Measurements from ENCODE around the gene GORAB.

GORAB gene

GRCh38 chr1:170593173-170594011, 61.4 kb downstream of the GORAB start:
- no peak for DNase-seq

GRCh38 chr1:170594066-170594626, 62.2 kb downstream of the GORAB start:
- no peak for DNase-seq

DNA sequence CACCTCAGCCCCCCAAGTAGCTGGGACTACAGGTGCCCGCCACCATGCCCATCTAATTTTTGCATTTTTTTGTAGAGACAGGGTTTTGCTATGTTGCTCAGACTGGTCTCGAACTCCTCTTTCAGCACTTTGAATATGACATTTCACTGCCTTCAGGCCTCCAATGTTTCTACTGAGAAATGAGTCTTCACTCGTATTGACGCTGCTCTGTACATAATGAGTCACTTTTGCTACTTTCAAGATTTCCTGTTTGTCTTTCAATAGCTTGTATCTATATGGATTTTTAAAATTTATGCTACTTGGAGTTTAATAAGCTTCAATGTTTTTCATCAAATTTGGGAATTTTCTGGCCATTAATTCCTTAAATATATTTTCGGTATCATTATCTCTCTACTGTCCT, 64.7 kb downstream of the GORAB start:
- DNase-seq = no peak

DNA sequence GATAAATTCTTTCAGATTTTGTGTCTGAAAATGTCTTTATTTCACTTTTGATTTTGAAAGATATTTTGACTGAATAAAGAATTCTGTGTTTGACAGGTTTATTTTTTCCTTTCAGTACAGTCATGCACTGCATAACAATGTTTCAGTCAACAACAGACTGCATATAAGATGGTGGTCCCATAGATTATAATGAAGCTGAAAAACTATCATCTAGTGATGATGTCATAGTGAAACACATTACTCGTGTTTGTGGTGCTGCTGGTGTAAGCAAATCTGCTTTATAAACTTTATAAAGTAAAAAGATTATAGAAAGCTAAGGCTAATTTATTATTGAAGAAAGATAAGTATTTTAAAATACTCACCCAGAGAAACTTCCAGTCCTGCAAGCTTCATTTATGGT, 66.7 kb downstream of the GORAB start:
- DNase-seq = no peak

- no peak for DNase-seq
Measured at GRCh38 chr1:170599033-170599432, 67.1 kb downstream of the GORAB start.

DNA sequence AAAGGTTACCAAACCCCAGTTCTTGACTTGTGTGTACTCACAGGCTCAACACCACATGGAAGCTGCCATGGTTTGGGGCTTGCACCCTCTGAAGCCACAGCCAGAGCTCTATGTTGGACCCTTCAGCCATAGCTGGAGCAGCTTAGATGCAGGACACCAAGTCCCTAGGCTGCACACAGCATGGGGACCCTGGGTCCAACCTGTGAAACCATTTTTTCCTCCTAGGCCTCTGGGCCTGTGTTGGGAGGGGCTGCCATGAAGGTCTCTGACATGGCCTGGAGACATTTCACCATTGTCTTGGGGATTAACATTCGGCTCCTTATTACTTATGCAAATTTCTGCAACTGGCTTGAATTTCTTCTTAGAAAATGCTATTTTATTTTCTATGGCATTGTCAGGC, 69.9 kb downstream of the GORAB start:
- no peak for DNase-seq
